GOT3 (cell line): ENCODE measurements around the gene MBNL2.

Experiments used
- DNase-seq: peaks from one replicate; lab custom pipeline; 2025; ENCODE audit warnings: mixed read lengths; lab: John Stamatoyannopoulos, UW

The MBNL2 gene

DNA sequence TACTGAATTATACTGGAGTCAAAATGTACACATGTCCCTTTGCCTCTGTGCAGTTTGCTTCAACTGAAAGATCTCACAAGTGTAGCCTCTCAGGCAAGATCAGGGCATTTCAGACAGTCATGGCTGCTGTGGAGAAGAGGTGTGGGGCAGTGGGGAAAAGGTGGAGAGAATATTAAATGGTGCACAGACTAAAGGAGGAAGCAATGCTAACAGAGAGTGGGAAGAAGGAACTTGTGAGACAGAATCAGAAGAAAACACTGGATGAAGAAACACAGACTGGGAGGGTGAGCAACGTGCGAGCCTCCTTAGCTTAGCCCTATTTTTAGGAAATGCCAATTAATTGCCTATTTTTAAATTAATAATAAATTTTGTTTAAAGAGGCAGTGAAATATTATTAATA lies 162.2 kb downstream of the MBNL2 start:
- no peak for DNase-seq

DNA sequence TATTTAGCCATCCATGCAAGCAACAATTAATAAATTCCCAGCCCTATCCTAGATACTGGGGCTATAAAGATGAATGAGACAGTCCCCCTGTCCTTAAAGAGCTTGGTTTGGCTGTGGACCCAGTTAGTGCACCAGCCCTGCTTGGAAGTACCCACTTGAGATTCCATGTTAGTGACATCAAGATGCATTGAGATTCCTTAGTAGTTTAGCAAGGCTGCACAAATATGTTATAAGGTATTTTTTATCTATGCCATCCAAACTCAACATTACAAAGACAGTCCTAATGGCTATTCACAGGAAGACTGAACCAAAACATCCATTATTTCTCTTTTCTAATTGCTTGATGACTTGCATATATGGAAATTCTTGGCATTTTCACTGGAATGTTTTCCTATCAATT lies 163.0 kb downstream of the MBNL2 start:
- DNase-seq: no peak

DNA sequence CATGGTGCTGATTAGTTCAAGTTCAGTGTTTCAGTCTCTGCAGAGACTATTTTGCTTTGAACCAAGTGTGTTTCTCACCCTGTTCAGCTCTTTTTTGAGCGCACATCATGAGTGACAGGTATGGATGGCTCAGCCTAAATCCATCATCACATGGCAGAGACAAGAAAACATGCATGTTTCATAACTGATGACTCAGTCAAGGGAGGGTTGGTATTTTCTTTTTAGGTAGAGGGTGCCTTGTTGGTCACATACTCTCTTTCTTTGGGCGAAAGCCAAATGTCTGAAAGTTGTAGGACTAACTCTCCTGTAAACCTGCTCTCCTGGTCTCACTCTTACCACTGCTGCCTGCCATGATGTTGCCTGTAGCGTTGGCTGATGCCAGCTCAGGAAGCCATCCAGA lies 163.7 kb downstream of the MBNL2 start:
- DNase-seq: no peak

DNA sequence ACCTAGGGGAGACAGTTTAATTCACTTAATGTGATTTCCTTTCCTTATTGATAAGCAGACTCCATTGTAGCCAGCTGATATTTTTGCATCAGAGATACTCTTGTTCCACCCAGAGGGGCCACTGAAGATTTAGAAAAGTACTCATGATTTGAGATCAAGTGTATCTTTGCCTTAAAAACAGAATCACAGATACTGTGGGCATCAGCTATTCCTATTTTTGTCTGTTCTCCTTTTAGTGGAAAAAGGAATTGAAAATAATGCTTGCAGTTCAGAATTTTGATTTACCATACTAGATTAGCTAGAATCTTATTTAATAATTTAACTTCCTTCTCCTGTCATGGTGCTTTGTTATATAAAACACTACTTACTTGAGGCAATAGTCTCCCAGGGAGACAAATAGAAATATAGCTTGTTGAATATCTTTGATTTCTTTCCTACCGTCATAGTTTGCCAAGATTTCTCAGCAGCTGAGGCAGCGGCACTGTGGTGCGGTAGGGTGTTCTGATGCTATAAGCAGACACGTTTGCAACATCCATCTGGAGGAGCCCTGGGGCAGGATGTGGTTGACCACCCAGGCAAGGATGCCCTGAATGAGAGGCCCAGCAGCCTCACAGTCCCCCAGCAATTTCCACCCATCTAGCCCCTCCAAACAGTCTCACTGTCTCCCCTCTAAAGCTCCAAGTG lies 164.8 kb downstream of the MBNL2 start:
- no peak for DNase-seq

DNA sequence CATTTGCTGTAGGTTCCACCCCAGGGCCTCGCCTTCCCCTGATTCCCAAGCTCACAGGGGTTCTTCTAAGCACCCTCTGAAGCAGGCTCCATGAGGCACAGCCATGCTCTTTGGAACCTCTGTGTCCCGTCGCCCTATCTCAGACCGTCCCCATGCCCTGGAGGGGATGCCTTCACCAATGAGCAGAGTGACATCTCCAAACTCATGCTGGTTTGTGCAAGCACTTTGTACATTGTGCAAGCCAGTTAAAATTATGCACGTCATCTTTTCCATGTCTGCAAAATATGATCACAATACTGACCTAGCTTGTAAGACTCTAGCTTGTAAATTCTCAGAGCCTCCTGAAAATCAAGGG lies 165.3 kb downstream of the MBNL2 start:
- no peak for DNase-seq

DNA sequence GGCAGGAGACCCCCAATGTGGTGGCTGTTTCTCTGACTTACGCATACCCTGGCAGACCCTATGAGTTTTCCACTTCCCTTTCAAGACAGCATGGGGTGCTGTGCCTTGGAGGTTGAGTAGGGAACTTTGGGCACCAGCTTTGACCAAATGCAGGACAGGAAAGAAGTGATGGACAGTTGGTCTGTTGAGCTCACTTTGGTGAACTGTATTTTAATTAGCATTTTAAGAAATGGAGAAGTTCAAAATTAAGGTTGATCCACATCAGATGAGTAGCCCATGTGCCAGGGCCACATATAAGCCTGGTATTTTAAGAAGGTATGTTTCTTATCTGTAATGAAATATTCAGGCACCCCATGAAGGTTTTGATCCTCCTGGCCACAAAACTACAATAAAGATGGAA lies 165.8 kb downstream of the MBNL2 start:
- DNase-seq: no peak

DNA sequence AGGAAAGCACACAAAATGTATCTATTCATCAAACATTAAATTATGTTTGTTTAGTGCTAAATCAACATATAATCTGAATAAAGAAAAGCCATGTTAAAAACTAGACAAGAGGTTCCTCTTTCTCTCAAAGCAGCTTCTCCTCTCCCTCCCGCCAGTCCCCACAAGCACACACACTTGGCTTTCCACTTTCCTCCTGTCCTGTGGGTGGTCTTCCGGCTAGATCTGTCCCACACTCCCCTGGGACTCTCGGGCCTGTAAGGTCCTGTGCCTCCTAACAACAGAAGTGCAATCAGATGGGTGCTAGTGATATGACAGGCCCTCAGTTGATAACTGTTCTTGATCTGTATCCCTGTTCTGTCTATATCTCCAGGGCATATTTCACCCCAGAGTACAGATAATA lies 166.2 kb downstream of the MBNL2 start:
- DNase-seq: no peak

DNA sequence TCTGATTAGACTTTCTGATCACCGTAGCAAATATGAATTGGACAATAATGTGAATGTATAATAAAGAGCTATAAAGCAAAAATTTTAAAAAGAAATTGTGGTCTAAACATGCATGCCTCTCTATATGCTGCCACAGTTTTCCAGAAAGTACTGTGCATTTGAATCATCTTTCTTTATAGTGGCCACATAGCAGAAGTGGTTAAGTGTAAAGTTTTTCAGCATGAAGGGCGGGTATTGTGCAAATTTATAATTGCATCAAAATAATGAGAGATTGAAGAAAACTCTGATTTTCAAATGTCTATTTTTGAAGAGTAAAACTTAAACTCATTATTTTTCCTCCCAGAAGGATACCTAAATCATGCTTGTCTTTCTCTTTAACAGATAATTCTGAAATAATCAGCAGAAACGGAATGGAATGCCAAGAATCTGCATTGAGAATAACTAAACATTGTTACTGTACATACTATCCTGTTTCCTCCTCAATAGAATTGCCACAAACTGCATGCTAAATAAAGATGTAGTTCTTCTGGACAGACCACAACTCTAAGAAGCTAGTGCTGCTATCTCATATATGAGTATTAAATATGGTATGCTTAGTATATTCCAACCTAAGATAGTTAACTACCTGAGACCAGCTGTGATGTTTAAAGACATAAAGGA lies 168.9 kb downstream of the MBNL2 start:
- DNase-seq: no peak

DNA sequence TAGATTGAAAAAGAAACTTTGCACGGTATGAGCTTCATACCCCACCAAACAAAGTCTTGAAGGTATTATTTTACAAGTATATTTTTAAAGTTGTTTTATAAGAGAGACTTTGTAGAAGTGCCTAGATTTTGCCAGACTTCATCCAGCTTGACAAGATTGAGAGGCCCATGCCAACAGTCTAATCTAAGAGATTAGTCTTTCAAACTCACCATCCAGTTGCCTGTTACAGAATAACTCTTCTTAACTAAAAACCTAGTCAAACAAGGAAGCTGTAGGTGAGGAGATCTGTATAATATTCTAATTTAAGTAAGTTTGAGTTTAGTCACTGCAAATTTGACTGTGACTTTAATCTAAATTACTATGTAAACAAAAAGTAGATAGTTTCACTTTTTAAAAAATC lies 169.9 kb downstream of the MBNL2 start:
- no peak for DNase-seq

DNA sequence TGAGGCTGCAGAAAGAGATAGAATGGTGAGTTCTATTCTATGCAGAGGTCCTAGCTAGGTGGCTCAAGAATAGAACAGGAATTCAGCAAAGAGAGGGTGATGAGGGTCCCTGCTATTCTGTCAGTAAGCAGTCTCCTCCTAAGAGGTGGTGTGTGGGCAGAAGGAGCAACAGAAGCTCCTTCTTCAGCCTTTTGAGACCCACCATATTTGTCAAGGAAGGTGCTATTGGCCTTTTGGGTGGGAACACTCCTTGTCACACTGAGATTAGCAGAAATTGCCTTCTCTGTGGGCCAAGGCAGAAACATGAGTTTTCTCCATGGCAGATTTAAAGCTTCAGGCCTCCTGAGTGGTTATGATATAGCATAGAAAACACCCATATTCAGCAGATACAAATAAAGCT lies 172.4 kb downstream of the MBNL2 start:
- no peak for DNase-seq

DNA sequence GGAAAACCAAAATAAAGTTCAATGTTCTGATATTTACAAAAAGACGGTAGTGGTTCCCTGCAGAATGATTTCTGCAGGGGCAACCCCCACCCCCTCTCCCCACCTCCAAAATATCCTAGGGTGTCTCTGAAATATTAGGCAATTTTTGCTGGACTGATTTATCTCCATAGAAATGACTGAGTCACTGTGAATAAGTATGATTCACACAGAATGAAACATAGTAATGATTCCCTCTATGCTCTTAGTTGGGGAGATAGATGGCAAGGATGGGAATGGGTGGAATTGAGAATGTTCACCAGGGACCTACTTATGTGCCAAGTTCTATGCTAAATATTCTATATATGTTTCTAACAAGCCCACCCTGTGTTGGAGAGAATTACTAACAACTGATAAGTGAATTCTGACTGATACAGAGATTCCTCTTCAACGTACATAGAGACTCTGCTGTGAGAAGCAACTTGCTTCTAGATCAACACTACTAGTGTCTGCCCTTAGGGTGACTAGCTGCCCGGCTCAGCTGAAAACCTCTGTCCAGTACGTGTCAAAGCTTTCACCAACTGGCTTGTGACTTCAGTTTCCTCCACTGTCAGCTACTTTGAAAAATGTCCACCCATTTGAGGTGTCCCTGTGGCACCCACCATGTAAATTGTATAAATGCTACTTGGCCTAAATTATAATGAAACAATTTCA lies 173.5 kb downstream of the MBNL2 start:
- DNase-seq: no peak

DNA sequence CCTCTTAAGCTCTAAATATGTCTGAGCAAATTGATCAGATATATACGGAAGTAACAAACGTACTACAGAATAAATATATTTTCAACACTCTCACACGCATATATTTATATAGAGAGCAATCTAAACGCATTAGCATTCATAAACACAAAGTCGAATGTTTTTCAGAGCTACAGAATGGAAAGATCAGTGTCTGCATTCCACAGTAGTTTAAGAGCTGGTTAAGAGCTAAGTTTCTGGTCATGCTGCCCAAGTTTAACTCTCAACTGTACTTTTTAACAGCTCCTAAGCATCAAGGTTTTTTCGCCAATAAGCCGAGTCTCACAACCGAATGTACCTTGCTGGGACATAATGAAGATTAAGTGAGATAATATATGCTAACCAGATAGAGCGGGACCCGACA lies 175.1 kb downstream of the MBNL2 start:
- no peak for DNase-seq

DNA sequence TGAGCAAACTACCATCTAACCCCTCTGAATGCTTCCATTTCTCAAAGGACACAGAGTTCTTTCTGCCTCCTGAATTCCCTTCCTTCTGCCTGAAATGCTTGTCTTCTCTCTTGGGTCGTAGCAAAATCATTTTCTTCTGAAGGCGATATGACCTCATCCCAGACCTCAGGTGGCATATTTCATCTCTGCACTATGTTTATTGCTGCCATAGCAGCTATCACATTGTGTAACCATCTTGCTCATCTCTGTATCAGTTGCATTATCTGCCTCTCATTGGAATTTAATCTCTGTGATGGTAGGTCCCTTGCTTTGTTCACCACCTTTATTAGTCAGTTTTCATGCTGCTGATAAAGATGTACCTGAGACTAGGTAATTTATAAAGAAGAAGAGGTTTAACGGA lies 179.3 kb downstream of the MBNL2 start:
- DNase-seq: no peak

DNA sequence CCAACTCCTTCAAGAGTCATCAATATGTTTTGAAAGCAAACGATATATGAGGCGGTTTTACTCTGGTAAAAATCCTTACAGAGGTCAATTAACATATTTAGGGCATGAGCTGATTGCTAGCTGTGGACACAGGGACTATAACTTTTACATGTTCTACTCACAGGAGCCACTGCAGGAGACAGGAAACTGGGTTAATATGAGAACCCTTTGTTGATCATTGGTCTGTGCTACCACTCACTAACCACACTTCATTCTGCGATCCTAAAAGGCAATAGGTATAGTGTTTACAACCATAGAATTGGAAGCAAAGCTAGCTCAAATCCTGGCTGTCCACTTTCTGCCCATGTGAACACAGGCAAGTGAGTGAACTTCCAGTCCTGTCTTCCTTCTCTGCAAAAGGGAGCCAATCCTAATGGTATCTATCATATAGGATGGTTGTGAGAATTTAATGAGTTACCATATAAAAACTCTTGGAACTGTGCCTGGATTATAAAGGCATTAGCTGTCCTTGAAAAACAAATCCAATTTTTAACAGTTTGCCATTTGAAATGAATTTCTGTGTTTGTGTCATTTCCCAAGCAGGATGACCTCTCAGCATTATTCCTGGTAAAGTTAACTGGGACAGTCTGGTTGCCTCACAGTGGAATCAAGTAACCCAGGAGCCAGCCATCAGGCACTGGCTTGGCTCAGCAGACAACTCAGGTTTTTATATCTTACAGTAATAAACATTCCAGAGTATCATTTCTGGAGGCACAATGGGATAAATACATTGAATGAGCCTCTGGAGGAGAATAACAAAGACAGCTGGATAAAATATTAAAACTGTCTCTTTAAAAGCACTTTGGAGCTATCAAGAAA lies 182.0 kb downstream of the MBNL2 start:
- no peak for DNase-seq

DNA sequence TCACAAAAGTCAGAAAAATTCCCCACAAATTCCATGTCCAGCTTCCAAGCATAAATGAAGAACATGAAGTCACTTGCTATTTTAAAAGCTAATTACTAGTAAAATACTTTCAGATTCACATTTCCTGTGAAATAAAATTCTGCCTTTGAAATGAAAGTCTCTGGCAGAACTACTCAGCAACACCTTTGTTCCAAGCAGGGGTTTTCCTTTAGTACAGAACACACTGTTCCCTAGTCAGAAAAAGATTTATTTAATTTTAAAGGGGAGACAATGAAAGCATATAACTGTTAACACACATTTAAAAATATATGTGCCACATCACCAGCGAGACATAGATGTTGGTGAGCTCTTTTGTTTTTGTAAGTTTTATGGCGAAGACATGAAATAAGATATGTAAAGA lies 185.4 kb downstream of the MBNL2 start:
- no peak for DNase-seq

DNA sequence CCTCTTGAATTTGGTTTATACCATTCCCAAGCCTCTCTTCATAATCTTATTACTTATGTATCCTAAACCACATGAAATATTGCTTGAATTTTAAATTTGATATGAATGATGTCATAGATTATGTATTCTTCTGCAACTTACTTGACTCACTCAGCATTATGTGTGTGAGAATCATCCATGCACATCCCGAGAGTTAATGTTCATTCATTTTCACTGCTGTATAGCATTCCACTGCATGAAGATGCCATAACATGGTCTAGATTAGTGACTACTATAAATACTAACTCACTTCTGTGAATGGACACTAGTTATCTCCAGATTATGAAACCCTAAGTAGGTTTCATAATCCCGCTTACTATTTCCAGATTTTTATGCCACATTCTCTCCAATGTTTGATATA lies 186.8 kb downstream of the MBNL2 start:
- no peak for DNase-seq

DNA sequence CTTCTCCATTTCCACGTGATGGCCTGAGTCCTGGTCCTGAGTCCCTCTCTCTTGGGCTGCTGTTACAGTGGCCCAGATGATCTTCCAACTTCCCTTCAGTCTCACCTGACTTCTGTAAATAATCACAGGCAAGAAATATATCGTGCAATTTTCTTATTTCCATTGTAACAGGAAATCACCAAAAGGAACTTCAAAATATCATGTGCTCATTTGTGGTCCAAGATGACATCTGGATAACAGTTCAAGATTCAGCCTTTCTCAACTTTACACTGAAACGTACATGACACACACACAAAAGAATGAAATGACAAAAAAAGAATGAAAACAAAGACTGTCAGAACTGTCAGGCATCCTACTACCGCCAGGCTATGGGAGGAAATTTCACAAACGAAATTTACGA lies 189.9 kb downstream of the MBNL2 start:
- DNase-seq: no peak

DNA sequence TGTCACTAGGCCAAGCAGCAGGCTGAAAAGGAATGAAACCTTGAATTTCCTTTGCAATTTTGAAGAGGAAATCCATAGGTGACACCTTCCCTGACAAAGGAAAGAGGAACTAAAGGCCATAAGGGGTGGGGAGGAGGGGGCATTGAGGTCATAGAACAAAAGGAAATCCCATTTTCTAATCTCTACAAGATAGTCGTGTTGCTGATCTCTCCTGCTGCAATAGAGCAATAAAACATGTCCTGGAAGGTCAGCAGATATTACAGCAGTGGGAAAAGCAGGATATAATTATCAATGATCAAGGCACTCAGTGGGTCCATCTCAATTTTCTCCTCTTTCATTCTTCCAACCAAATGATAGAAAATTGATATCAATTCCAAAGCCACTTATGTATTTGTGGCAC lies 191.6 kb downstream of the MBNL2 start:
- no peak for DNase-seq

DNA sequence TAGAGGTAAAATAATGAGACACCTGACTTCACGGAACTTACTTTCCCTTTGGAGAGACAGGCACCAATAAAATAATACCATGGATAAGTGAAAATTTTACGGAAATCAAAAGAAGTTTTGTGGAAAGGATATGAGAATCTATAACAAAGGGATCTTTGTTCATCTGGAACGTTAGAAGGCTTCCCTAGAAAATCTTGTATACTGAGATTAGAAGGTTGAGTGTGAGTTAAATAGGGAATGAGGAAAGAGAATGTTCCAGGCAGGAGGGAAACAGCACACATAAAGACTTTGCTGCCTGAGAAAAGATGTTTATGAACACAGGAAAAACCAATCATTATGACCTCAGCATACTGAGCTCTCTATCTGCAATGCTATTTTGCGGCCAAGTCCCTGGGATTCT lies 192.3 kb downstream of the MBNL2 start:
- no peak for DNase-seq

DNA sequence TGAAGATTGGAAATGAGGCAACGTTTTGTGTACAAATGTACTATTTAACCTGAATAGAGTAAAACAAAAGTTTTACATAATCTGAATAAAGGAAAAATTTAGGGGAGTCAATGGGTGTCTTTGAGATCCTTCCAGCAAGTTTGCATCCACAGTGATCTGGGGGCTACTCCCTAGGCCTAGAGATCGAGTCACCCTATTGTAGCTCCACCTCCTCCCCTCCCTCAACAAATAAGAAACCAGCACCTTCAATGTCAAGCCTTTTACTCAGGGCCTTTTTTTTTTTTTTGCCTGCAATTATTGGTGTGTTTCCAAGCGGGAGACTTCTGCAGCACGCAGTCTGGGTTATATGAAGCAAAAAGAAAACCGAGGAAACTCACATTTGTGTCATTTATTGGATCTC lies 195.6 kb downstream of the MBNL2 start:
- no peak for DNase-seq

DNA sequence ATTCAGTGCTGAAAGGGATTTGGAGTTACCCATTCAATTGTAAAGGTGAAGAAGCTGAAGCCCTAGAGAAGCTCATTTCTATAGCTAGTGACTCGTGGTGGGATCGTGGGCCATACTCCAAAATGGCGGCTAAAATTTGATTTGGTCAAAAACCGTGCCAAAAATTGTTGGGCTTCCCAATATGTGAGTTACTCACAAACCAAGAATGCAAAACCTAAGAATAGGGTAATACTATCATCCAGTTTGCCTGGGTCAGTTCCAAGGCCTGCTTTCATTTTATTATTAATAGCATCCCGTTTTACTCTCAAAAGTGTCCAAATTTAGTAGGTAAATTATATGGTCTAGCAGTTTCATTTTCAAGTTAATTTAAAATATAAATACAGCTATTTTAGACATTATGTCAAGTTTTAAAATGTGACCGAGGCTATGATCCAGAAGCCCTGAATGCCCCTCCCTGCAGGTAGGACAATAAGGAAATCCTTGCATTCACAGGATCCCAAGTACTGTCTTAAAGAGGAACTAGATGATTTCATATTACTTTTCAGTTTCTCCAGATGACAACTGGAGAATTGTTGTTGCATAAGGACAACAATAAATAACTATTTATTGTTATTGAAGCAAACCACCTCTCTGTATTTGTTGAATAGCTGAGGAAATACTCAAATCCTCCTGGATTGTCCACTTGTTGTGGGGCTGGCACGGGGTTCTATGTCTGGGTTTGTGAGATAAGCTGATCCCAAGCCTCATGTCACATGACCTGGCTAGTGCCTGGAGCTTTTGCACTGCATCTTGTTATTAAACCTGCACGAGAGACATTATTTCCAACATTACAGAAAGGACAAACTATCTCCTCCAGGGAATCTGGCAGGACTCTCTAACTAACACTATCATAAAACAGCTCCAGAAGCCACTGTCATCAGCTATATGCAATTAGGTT lies 200.3 kb downstream of the MBNL2 start:
- no peak for DNase-seq
